HepG2 (cell line): ENCODE results near the gene MAN1A1. TPM values are rescaled to one million over a fixed set of nuclear protein-coding genes. Genes with fewer than 3 reads are reported as not detected.

Experiments
- ATAC-seq: fragments of 200-7000 bp; cut with Tn5 transposase; 3 replicates; pipeline ENCODE4 v1.9.1; 2020; ENCODE audit warnings: mild to moderate bottlenecking, moderate library complexity
- BruUV-seq: library from RNA; stranded (reverse); fragments of 400-500 nt; replicated peaks from 2 replicates; lab custom pipeline; 2021; lab: Mats Ljungman, UMichigan
- CTCF ChIA-PET: fragments of 300-600 bp; formaldehyde crosslinking; extraction: SDS; loops from one replicate; lab custom pipeline; 2021; ENCODE audit warnings: low total read pairs, inconsistent platforms, low intra/inter-chr PET ratio; lab: Yijun Ruan, JAX
- POLR2A ChIA-PET: fragments of 350-600 bp; sonication (Branson Sonifier 250); formaldehyde crosslinking; loops from one replicate; lab custom pipeline; 2020; ENCODE audit warnings: antibody characterized with exemption, inconsistent platforms; lab: Yijun Ruan, JAX
- DNase-seq: peaks from one replicate; pipeline ENCODE4 v3.0.0-alpha.2; 2015; ENCODE audit warnings: low spot score
- FAIRE-seq: peaks from 3 replicates; lab custom pipeline; 2011; peaks lifted over from hg19 to GRCh38; lab: Jason Lieb, UNC
- H2AFZ ChIP-seq: one replicate; pipeline ENCODE4 v1.6.1; 2011; ENCODE audit warnings: low read length, inconsistent platforms
- H3K27ac ChIP-seq: fragments of 300-600 bp; 3 replicates; pipeline ENCODE4 v1.8.0; 2011; ENCODE audit warnings: mixed run types, mild to moderate bottlenecking, mixed read lengths, low read length, inconsistent platforms; ENCODE audit not compliant: insufficient read depth; ENCODE audit errors: extremely low read length
- H3K27me3 ChIP-seq, 2 experiments: fragments of 200-600 bp in 1 of 2; 2 replicates in 1 of 2; 3 replicates in 1 of 2; pipeline versions ENCODE4 v1.6.0 to v1.8.0; 2011; ENCODE audit warnings: low read length in 2 of 2, mild to moderate bottlenecking in 2 of 2, moderate library complexity in 2 of 2, inconsistent platforms in 1 of 2; ENCODE audit not compliant: insufficient read depth in 2 of 2, control insufficient read depth in 1 of 2
- H3K36me3 ChIP-seq, 2 experiments: fragments of 200-600 bp in 1 of 2; replicated peaks in 1 of 2; 2 replicates in 1 of 2; 3 replicates in 1 of 2; pipeline versions ENCODE4 v1.5.1 to v1.8.0; 2011; ENCODE audit warnings: low read length in 2 of 2, inconsistent platforms in 1 of 2; ENCODE audit not compliant: insufficient read depth in 2 of 2, control insufficient read depth in 1 of 2
- H3K4me1 ChIP-seq: 2 replicates; pipeline ENCODE4 v1.5.1; 2012; ENCODE audit warnings: low read length, inconsistent platforms; ENCODE audit not compliant: insufficient read depth
- H3K4me2 ChIP-seq: 2 replicates; pipeline ENCODE4 v1.6.0; 2011; ENCODE audit warnings: low read depth, low read length, inconsistent platforms
- H3K4me3 ChIP-seq, 3 experiments: fragments of 200-600 bp in 1 of 3; sonication (generic), shearing (Covaris generic) in 1 of 3; replicated peaks in 1 of 3; 2 replicates each; pipeline ENCODE4 v1.5.1; 2011 to 2016; ENCODE audit warnings: low read length in 3 of 3, inconsistent platforms in 2 of 3, low read depth in 2 of 3, mild to moderate bottlenecking in 2 of 3, control low read depth in 1 of 3, mixed read lengths in 1 of 3; ENCODE audit not compliant: insufficient read depth in 1 of 3
- H3K79me2 ChIP-seq: one replicate; pipeline ENCODE4 v1.6.1; 2011; ENCODE audit warnings: low read length, inconsistent platforms; ENCODE audit not compliant: insufficient read depth
- H3K9ac ChIP-seq: 2 replicates; pipeline ENCODE4 v1.6.0; 2011; ENCODE audit warnings: mild to moderate bottlenecking, low read depth, low read length, inconsistent platforms; ENCODE audit not compliant: insufficient read depth
- H3K9me3 ChIP-seq: 2 replicates; pipeline ENCODE4 v1.5.1; 2012; ENCODE audit warnings: mild to moderate bottlenecking, low read length
- H4K20me1 ChIP-seq: 2 replicates; pipeline ENCODE4 v1.6.0; 2011; ENCODE audit warnings: inconsistent platforms, mild to moderate bottlenecking, low read length, moderate library complexity; ENCODE audit not compliant: insufficient read depth
- ATAD3A ChIP-seq: sonication (generic); formaldehyde crosslinking; IDR thresholded peaks from 2 replicates; pipeline ENCODE4 v1.4.0; 2020; ENCODE audit warnings: missing genetic modification reagents
- ATF1 ChIP-seq: IDR thresholded peaks from 2 replicates; pipeline ENCODE4 v1.6.1; 2016; ENCODE audit warnings: mild to moderate bottlenecking, control low read depth
- SMAD9 ChIP-seq: sonication (generic); formaldehyde crosslinking; IDR thresholded peaks from 2 replicates; pipeline ENCODE4 v1.5.1; 2020; ENCODE audit warnings: mild to moderate bottlenecking, missing genetic modification reagents
- ZBTB43 ChIP-seq: sonication (generic); formaldehyde crosslinking; conservative IDR thresholded peaks from 2 replicates; pipeline ENCODE4 v1.4.0; 2020; ENCODE audit warnings: missing genetic modification reagents
- ZFP36L1 ChIP-seq: sonication (generic); formaldehyde crosslinking; IDR thresholded peaks from 2 replicates; pipeline ENCODE4 v1.8.0; 2022; ENCODE audit warnings: mild to moderate bottlenecking, missing genetic modification reagents, moderate library complexity
- ZIK1 ChIP-seq: sonication (generic); formaldehyde crosslinking; IDR thresholded peaks from 2 replicates; pipeline ENCODE4 v1.5.0; 2020; ENCODE audit warnings: mild to moderate bottlenecking, low read depth, missing genetic modification reagents, borderline replicate concordance
- ZKSCAN1 ChIP-seq: fragments of 150-350 bp; IDR thresholded peaks from 2 replicates; pipeline ENCODE4 v1.6.1; 2014; ENCODE audit warnings: low read length
- ZNF253 ChIP-seq: sonication (generic); formaldehyde crosslinking; IDR thresholded peaks from 2 replicates; pipeline ENCODE4 v1.8.0; 2022; ENCODE audit warnings: mild to moderate bottlenecking, missing genetic modification reagents, borderline replicate concordance
- ZNF557 ChIP-seq: sonication (generic); formaldehyde crosslinking; IDR thresholded peaks from 2 replicates; pipeline ENCODE4 v1.4.0; 2020; ENCODE audit warnings: missing genetic modification reagents
- WGBS: methylation state at CpG from one replicate; pipeline ENCODE4 v1.1.6; 2017; ENCODE audit warnings: low lambda C conversion rate; 5-methylcytosine and 5-hydroxymethylcytosine counted together
- in situ Hi-C: cut with HindIII; loops from 2 replicates; pipeline ENCODE4 v1.10.0; 2017; ENCODE audit warnings: low pct_unique_long_range_greater_than_20kb; ENCODE audit not compliant: extremely low pct_ligation_motif_present
- intact Hi-C: fragments of 100-400 bp; cut with micrococcal nuclease; formaldehyde crosslinking; loops from one replicate; pipeline ENCODE4 v1.10.0; 2022; ENCODE audit not compliant: unreplicated experiment
- polyA plus RNA-seq, 8 experiments: library from polyadenylated mRNA; depleted of rRNA in 3 of 8; stranded (reverse) in 7 of 8; unstranded in 1 of 8; fragments of >200 nt; fragmentation: Illumina TruSeq in 4 of 8; extraction: Trizol in 4 of 8; gene quantifications; 2 replicates each; pipeline versions ENCODE4 v1.2.1 to v1.2.3, GENCODE V29; 2011 to 2016; ENCODE audit warnings: low read depth in 4 of 8, missing spikeins in 1 of 8, mixed read lengths in 1 of 8; ENCODE audit not compliant: insufficient read depth in 1 of 8
- total RNA-seq, 5 experiments: library from RNA; depleted of rRNA; stranded (reverse); fragments of >200 nt; fragmentation: Illumina TruSeq; extraction: Trizol; gene quantifications; 2 replicates each; pipeline ENCODE4 v1.2.3, GENCODE V29; 2016; ENCODE audit warnings: low read depth in 1 of 5
- TF ChIP-seq, protein P1 (sequence below): sonication (generic); formaldehyde crosslinking; IDR thresholded peaks from 2 replicates; pipeline ENCODE4 v1.8.1; 2023; ENCODE audit warnings: mild to moderate bottlenecking, missing genetic modification reagents
- TF ChIP-seq, protein P2 (sequence below): sonication (generic); formaldehyde crosslinking; IDR thresholded peaks from 2 replicates; pipeline ENCODE4 v1.4.0; 2020; ENCODE audit warnings: missing genetic modification reagents
- TF ChIP-seq, protein P3 (sequence below): sonication (generic); formaldehyde crosslinking; IDR thresholded peaks from 2 replicates; pipeline ENCODE4 v1.4.0; 2020; ENCODE audit warnings: mild to moderate bottlenecking, missing genetic modification reagents
- TF ChIP-seq, protein P4 (sequence below): sonication (generic); formaldehyde crosslinking; IDR thresholded peaks from 2 replicates; pipeline ENCODE4 v1.4.0; 2020; ENCODE audit warnings: missing genetic modification reagents
- TF ChIP-seq, protein P5 (sequence below): IDR thresholded peaks from 2 replicates; pipeline ENCODE4 v1.6.1; 2016; ENCODE audit warnings: low read depth, control low read depth

Gene MAN1A1
- total and polyA plus RNA-seq, 2 of the 13 experiments (the other 11 are each of a cell fraction or from before 2014, with no cell fraction given): 156 to 236 TPM

DNA sequence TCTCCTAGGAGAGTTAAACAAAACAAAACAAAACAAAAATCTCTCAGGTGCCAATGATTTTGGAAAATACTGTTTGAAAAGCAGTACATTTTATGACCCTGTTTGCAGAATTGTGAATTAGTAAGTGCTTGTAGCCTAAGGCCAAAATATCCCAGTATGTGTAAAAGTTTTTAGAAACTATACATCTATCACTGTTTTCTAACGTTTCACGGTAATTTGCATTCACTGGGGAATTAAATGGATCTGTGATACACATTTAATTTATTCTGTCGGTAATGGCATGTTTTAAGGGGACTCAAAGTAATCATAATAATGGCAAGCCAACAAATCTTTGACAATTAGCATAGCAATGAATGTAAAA lies 175.5 kb downstream of the MAN1A1 start:
- ATAC-seq: no peak
- intact Hi-C loops: no loop called here
- Histone ChIP-seq H3K27me3 (no peaks in the 10 kb centered on the region), H2AFZ (no peak overlapping the region), H3K4me2 (peak overlapping the region; percentile 5; the same call in 1 of the 2 replicates), H3K9me3 (no peaks in the 10 kb centered on the region), H4K20me1 (no peaks in the 10 kb centered on the region), H3K27ac (peak overlapping the region; percentile 74), H3K36me3 (peaks cover 1 to 11% of the 10 kb centered on the region in 2 experiments; a peak in 4 of 5 replicates), H3K9ac (no peak overlapping the region), H3K79me2 (no peaks in the 10 kb centered on the region), H3K4me1 (peaks cover 78% of the 10 kb centered on the region), H3K4me3 (no peak overlapping the region)
- ChIA-PET CTCF (no interaction called here), POLR2A (interaction anchor here (0.8 to 2.1 kb wide), 3 partner anchors 26 to 87 kb away, joined by 3 to 7 read pairs (median 5); no protein-coding TSS in a partner anchor)
- FAIRE-seq: no peak
- DNase-seq: no peak
- in situ Hi-C loops: no loop called here
- 96% methylated on average over 3 of the region's 3 CpGs for WGBS
- no TSS peak for BruUV-seq
- no peak for TF ChIP-seq ATAD3A (CRISPR knock-in tag)
- TF ChIP-seq, protein P1, sequence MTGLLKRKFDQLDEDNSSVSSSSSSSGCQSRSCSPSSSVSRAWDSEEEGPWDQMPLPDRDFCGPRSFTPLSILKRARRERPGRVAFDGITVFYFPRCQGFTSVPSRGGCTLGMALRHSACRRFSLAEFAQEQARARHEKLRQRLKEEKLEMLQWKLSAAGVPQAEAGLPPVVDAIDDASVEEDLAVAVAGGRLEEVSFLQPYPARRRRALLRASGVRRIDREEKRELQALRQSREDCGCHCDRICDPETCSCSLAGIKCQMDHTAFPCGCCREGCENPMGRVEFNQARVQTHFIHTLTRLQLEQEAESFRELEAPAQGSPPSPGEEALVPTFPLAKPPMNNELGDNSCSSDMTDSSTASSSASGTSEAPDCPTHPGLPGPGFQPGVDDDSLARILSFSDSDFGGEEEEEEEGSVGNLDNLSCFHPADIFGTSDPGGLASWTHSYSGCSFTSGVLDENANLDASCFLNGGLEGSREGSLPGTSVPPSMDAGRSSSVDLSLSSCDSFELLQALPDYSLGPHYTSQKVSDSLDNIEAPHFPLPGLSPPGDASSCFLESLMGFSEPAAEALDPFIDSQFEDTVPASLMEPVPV (CRISPR knock-in tag): no peak
- TF ChIP-seq ATF1 (CRISPR knock-in tag): 0 out of 2 replicates have a peak, but pooled peaks have one; percentile 39
- no peak for TF ChIP-seq SMAD9 (CRISPR knock-in tag)
- TF ChIP-seq, protein P2, sequence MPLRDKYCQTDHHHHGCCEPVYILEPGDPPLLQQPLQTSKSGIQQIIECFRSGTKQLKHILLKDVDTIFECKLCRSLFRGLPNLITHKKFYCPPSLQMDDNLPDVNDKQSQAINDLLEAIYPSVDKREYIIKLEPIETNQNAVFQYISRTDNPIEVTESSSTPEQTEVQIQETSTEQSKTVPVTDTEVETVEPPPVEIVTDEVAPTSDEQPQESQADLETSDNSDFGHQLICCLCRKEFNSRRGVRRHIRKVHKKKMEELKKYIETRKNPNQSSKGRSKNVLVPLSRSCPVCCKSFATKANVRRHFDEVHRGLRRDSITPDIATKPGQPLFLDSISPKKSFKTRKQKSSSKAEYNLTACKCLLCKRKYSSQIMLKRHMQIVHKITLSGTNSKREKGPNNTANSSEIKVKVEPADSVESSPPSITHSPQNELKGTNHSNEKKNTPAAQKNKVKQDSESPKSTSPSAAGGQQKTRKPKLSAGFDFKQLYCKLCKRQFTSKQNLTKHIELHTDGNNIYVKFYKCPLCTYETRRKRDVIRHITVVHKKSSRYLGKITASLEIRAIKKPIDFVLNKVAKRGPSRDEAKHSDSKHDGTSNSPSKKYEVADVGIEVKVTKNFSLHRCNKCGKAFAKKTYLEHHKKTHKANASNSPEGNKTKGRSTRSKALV (CRISPR knock-in tag): no peak
- no peak for TF ChIP-seq ZIK1 (CRISPR knock-in tag)
- peak; percentile 2; the same call in 1 of the 2 replicates for TF ChIP-seq ZNF557
- no peak for TF ChIP-seq ZFP36L1 (CRISPR knock-in tag)
- TF ChIP-seq, protein P3, sequence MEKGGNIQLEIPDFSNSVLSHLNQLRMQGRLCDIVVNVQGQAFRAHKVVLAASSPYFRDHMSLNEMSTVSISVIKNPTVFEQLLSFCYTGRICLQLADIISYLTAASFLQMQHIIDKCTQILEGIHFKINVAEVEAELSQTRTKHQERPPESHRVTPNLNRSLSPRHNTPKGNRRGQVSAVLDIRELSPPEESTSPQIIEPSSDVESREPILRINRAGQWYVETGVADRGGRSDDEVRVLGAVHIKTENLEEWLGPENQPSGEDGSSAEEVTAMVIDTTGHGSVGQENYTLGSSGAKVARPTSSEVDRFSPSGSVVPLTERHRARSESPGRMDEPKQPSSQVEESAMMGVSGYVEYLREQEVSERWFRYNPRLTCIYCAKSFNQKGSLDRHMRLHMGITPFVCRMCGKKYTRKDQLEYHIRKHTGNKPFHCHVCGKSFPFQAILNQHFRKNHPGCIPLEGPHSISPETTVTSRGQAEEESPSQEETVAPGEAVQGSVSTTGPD (CRISPR knock-in tag): no peak
- TF ChIP-seq ZKSCAN1: no peak
- peak; percentile 41; the same call in 1 of the 2 replicates for TF ChIP-seq ZBTB43 (CRISPR knock-in tag)
- no peak for TF ChIP-seq ZNF253
- TF ChIP-seq, protein P4, sequence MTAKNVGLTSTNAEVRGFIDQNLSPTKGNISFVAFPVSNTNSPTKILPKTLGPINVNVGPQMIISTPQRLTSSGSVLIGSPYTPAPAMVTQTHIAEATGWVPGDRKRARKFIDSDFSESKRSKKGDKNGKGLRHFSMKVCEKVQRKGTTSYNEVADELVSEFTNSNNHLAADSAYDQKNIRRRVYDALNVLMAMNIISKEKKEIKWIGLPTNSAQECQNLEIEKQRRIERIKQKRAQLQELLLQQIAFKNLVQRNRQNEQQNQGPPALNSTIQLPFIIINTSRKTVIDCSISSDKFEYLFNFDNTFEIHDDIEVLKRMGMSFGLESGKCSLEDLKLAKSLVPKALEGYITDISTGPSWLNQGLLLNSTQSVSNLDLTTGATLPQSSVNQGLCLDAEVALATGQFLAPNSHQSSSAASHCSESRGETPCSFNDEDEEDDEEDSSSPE (CRISPR knock-in tag): 0 out of 2 replicates have a peak, but pooled peaks have one; percentile 11
- TF ChIP-seq, protein P5, sequence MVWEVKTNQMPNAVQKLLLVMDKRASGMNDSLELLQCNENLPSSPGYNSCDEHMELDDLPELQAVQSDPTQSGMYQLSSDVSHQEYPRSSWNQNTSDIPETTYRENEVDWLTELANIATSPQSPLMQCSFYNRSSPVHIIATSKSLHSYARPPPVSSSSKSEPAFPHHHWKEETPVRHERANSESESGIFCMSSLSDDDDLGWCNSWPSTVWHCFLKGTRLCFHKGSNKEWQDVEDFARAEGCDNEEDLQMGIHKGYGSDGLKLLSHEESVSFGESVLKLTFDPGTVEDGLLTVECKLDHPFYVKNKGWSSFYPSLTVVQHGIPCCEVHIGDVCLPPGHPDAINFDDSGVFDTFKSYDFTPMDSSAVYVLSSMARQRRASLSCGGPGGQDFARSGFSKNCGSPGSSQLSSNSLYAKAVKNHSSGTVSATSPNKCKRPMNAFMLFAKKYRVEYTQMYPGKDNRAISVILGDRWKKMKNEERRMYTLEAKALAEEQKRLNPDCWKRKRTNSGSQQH (CRISPR knock-in tag): no peak
